GM08714 (cell line): ENCODE measurements around the gene NAGA.

Experiments used
- H3K4me3 ChIP-seq: fragments of 200-500 bp; sonication (Bioruptor generic); 2 replicates; pipeline ENCODE4 v1.5.1; 2014; ENCODE audit warnings: mild to moderate bottlenecking, low read length, inconsistent platforms
- ZNF274 ChIP-seq: IDR thresholded peaks from 2 replicates; pipeline ENCODE4 v1.6.1; 2012; ENCODE audit warnings: mild to moderate bottlenecking, low read depth, low read length

Gene NAGA

GRCh38 chr22:42068291-42068690 is 2.3 kb downstream of the NAGA start:
- no peak overlapping the region for H3K4me3 ChIP-seq
- TF ChIP-seq ZNF274: no peak

- TF ChIP-seq ZNF274: no peak
- no peak overlapping the region for H3K4me3 ChIP-seq
Observed at GRCh38 chr22:42067671-42068251, 2.9 kb downstream of the NAGA start.

- TF ChIP-seq ZNF274: no peak
- H3K4me3 ChIP-seq: no peak overlapping the region
Observed at GRCh38 chr22:42066937-42067336, 3.7 kb downstream of the NAGA start.

DNA sequence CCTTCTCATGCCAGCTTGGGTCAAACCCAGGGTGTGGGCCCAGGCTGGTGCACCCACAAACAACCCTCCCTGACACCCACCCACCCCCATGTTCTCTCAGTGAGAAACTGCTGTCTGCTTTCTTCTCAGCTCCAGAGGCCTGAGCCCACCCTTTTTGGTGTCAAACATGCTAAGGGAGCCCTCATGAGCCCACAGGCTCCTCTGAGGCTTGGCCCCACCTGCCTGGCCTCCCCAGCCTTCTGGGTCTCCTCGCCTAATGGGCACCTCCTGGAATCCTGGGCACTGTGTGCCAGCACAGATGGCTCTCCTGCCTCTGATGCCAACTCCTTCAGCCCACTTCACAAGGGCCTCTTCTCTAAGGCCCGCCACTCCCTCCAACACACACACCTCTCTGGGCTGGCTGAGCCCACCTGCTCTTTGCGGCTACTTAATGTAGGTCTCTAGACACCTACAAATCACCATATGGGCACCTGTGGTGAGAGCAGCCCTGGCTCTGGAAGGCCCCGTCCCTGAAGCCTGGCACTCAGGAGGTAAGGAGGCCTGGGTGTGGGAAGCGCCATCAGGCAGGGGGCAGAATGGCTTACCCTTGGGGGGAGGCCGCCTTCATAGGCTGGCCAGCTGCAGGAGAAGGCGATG is 4.4 kb downstream of the NAGA start:
- no peak for TF ChIP-seq ZNF274

GRCh38 chr22:42065438-42066125 is 5.0 kb downstream of the NAGA start:
- no peak overlapping the region for H3K4me3 ChIP-seq
- TF ChIP-seq ZNF274: no peak

More for the DNA sequence above, 4.4 kb downstream of the NAGA start:
- no peak overlapping the region for H3K4me3 ChIP-seq

DNA sequence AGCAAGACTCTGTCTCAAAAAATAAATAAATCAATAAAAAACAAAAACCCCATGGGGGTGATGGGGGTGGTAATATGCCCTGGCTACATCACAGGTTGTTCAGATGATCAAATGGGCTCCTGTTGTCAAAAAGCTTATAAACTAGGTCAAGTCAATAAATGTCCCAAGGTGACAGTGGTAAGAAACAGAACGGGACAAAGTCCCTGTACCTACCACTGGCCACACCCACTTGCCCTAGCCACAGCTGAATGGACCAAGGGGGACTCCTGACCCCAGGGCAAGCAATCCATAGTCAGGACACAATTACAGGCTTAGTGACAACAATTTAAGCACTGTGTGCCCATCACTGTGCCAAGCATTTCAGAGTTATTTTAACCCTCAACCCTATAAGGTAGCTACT is 6.0 kb downstream of the NAGA start:
- H3K4me3 ChIP-seq: no peak overlapping the region
- TF ChIP-seq ZNF274: no peak

GRCh38 chr22:42062506-42063170 is 8.0 kb downstream of the NAGA start:
- no peak overlapping the region for H3K4me3 ChIP-seq
- TF ChIP-seq ZNF274: no peak

- no peak for TF ChIP-seq ZNF274
- H3K4me3 ChIP-seq: no peak overlapping the region
Observed at GRCh38 chr22:42061041-42061440, 9.6 kb downstream of the NAGA start.

- no peak overlapping the region for H3K4me3 ChIP-seq
- no peak for TF ChIP-seq ZNF274
Observed at GRCh38 chr22:42060489-42060888, 10.1 kb downstream of the NAGA start.

DNA sequence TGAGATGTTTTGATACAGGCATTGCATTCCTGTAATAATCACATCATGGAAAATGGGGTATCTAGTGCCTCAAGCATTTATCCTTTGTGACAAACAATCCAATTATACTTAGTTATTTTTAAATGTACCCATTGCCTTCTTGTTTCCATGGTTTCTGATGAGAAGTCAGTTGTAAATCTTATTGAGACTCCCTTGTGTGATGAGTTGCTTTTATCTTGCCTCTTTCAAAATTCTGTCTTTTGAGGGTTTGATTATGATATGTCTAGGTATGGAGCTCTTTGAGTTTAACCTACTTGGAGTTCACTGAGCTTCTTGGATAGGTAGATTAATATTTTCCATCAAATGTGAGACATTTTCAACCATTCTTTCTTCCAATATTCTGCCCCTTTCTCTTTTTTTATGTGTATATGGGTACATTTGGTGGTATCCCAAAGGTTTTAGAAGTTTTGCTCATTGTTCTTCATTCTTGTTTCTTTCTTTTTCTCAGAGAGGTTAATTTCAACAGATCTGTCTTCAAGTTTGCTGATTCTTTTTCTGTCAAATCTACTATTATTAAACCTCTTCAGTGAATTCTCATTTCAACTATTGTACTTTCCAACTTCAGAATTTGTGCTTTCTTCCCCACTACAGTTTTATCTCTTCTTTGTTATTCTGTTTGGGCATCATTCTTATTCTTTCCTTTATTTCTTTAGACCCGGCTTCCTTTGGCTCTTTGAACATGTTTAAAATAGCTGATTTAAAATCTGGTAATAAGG is 13.7 kb downstream of the NAGA start:
- TF ChIP-seq ZNF274: no peak
- no peak overlapping the region for H3K4me3 ChIP-seq

DNA sequence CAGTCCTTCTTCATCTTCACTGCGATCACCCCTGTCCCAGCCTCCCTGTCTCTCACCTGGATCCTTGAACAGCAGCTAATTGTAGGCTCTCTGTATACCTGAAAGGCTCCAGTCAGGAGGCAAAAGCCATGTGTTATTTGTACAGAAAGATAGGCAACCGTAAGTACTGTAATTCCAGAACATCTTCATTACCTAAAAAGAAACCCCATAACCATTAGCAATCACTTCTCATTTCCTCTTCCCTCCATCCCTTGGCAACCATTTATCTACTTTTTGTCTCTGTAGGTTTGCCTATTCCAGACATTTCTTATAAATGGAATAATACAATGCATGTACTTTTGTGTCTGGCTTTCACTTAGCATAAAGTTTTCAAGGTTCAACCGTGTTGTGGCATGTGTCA is 17.8 kb downstream of the NAGA start:
- H3K4me3 ChIP-seq: no peak overlapping the region
- TF ChIP-seq ZNF274: no peak

DNA sequence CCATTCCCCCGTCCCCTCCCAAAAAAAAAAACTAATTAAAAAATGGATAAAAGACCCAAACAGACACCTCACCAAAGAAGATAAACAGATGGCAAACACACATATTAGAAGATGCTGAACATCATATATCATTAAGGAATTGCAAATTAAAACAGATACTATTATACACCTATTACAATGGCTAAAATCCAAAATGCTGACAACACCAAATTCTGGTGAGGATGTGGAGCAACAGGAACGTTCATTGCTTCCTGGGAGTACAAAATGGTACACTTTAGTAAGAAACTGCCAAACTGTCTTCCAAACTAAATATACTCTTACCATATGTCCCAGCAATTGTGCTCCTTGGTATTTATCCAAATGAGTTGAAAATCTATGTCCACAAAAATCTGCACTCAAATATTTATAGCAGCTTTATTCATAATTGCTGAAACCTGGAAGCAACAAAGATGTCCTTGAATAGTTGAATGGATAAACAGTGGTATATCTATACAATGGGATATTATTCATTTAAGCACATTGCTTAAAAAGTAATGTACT is 19.9 kb downstream of the NAGA start:
- TF ChIP-seq ZNF274: no peak

DNA sequence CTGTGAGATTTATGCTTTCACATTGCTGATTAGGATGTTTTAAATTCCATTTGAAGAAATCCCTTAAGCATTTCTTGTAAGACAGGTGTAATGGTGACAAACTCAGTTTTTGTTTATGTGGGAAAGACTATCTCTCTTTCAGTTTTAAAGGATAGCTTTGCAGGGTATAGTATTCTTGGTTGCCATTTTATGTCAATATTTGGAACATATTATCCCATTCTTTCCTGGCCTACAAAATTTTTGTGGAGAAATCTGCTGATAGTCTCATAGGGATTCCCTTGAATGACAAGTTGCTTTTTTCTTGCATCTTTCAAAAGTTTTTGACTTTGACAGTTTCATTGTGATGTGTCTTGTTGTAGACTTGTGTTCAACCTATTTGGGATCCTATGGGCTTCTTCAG is 28.8 kb downstream of the NAGA start:
- no peak overlapping the region for H3K4me3 ChIP-seq
- TF ChIP-seq ZNF274: no peak

More for the DNA sequence above, 19.9 kb downstream of the NAGA start:
- no peak overlapping the region for H3K4me3 ChIP-seq

DNA sequence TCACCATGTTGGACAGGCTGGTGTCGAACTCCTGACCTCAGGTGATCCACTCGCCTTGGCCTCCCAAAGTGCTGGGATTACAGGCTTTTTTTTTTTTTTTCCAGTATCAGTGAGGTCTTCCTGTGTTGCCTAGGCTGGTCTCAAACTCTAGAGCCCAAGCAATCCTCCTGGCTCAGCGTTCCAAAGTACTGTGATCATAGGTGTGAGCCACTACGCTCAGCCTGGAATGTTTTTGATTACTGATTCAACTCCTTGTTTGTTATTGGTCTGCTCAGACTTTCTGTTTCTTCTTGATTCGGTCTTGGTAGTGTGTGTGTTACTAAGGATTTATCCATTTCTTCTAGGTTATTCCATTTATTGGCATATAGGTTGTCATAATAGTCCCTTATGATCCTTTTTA is 31.3 kb downstream of the NAGA start:
- no peak overlapping the region for H3K4me3 ChIP-seq
- TF ChIP-seq ZNF274: no peak
